ENCODE data around the gene SLC30A7. TPM values are rescaled to one million over a fixed set of nuclear protein-coding genes. Genes with fewer than 3 reads are reported as not detected.

SLC30A7 gene
- total RNA-seq, 1 experiment from 2014 or later = 28.8 TPM

- no peaks in the 10 kb centered on the region for H3K9me2 ChIP-seq (replicated peaks; ENCODE audit: insufficient read depth, low read length)
- peaks cover 30% of the 10 kb centered on the region for H3K4me1 ChIP-seq (ENCODE audit: low read length)
- H3K79me2 ChIP-seq (ENCODE audit: low read length) = peaks cover 61% of the 10 kb centered on the region
- peak within 1 kb of the TSS; percentile 45 for H2AFZ ChIP-seq (ENCODE audit: low read length)
- DNase-seq = peak; percentile 80
- peak within 1 kb of the TSS; percentile 94 for H3K4me3 ChIP-seq (ENCODE audit: low read length)
- peaks cover 28% of the 10 kb centered on the region for H3K36me3 ChIP-seq (ENCODE audit: insufficient read depth, low read length)
- H3K9me3 ChIP-seq (ENCODE audit: low read length) = peaks cover 3% of the 10 kb centered on the region; the same call in 1 of the 2 replicates
- H4K20me1 ChIP-seq (ENCODE audit: insufficient read depth, low read depth, low read length) = peaks cover 7% of the 10 kb centered on the region; the same call in 1 of the 2 replicates
- H3K27ac ChIP-seq (ENCODE audit: low read length) = peak within 1 kb of the TSS; percentile 85
- peak within 1 kb of the TSS; percentile 97 for H3K9ac ChIP-seq (ENCODE audit: low read length)
- H3K4me2 ChIP-seq (ENCODE audit: low read depth, low read length, poor library complexity, severe bottlenecking) = peak within 1 kb of the TSS; percentile 93
- no peaks in the 10 kb centered on the region for H3K27me3 ChIP-seq (ENCODE audit: low read length)
Observed at GRCh38 chr1:100894603-100895539, 1.0 kb upstream of the SLC30A7 start, which contains the start of gene EXTL2. Gene EXTL2 (minus strand): TSS chr1:100894842. CDS start chr1:100888757, 6,085 bp downstream.

DNA sequence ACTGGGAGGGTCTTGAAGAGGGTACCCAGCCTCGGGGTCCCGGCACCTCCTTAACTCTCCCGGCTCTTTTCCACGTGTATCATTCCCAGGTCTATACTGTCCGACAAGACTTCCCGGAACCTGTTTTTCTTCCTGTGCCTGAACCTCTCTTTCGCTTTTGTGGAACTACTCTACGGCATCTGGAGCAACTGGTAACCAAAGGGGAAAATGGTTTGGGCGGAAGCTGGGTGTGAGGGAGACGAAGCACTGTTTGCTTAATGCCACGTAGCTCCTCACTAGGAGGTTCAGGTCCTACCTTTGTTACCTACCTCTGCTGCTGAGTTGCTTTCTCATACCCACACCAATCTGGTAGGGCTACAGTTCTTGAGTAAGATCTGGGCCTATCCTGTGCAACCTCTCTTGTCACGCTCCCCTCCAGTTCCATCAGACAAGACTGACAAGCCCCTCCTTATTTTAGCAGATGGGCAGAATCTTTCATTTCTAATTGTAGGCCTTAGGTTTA, 642 bp downstream of the SLC30A7 start:
- H3K36me3 ChIP-seq (ENCODE audit: insufficient read depth, low read length) = peaks cover 42% of the 10 kb centered on the region
- H3K27ac ChIP-seq (ENCODE audit: low read length) = peak overlapping the region; percentile 59
- H3K9me2 ChIP-seq (replicated peaks; ENCODE audit: insufficient read depth, low read length) = no peaks in the 10 kb centered on the region
- peak overlapping the region; percentile 49; the same call in 1 of the 2 replicates for H2AFZ ChIP-seq (ENCODE audit: low read length)
- H4K20me1 ChIP-seq (ENCODE audit: insufficient read depth, low read depth, low read length) = peaks cover 7% of the 10 kb centered on the region; the same call in 1 of the 2 replicates
- H3K9ac ChIP-seq (ENCODE audit: low read length) = peak overlapping the region; percentile 97
- peaks cover 30% of the 10 kb centered on the region for H3K4me1 ChIP-seq (ENCODE audit: low read length)
- no peaks in the 10 kb centered on the region for H3K27me3 ChIP-seq (ENCODE audit: low read length)
- peak overlapping the region; percentile 93 for H3K4me2 ChIP-seq (ENCODE audit: low read depth, low read length, poor library complexity, severe bottlenecking)
- H3K9me3 ChIP-seq (ENCODE audit: low read length) = no peaks in the 10 kb centered on the region
- peak overlapping the region; percentile 94 for H3K4me3 ChIP-seq (ENCODE audit: low read length)
- peak; percentile 80 for DNase-seq
- peaks cover 74% of the 10 kb centered on the region for H3K79me2 ChIP-seq (ENCODE audit: low read length)

DNA sequence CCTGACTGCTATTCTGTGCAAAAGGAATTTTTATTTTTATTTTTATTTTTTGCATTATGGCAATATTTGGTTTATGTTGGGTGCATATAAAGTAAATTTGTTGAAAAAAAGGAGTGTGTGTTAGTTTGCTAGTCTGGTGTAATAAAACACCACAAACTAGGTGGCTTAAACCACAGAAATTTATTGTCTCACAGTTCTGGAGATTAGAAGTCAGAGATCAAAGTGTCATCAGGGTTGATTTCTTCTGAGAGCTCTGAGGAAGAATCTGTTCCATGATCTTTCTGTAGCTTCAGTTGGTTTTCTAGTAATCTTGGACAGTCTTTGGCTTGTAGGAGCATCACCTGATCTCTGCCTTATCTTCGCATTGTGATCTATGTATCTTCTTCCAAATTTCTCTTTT, 6.5 kb downstream of the SLC30A7 start:
- H3K27ac ChIP-seq (ENCODE audit: low read length) = no peak overlapping the region
- no peak overlapping the region for H3K9ac ChIP-seq (ENCODE audit: low read length)
- H3K9me3 ChIP-seq (ENCODE audit: low read length) = no peaks in the 10 kb centered on the region
- no peak for DNase-seq
- H3K79me2 ChIP-seq (ENCODE audit: low read length) = peaks cover 88% of the 10 kb centered on the region
- no peaks in the 10 kb centered on the region for H3K27me3 ChIP-seq (ENCODE audit: low read length)
- peaks cover 12% of the 10 kb centered on the region for H3K4me1 ChIP-seq (ENCODE audit: low read length)
- H2AFZ ChIP-seq (ENCODE audit: low read length) = no peak overlapping the region
- H3K36me3 ChIP-seq (ENCODE audit: insufficient read depth, low read length) = peaks cover 74% of the 10 kb centered on the region
- no peaks in the 10 kb centered on the region for H4K20me1 ChIP-seq (ENCODE audit: insufficient read depth, low read depth, low read length)
- H3K4me2 ChIP-seq (ENCODE audit: low read depth, low read length, poor library complexity, severe bottlenecking) = no peak overlapping the region
- H3K9me2 ChIP-seq (replicated peaks; ENCODE audit: insufficient read depth, low read length) = no peaks in the 10 kb centered on the region
- H3K4me3 ChIP-seq (ENCODE audit: low read length) = no peak overlapping the region

DNA sequence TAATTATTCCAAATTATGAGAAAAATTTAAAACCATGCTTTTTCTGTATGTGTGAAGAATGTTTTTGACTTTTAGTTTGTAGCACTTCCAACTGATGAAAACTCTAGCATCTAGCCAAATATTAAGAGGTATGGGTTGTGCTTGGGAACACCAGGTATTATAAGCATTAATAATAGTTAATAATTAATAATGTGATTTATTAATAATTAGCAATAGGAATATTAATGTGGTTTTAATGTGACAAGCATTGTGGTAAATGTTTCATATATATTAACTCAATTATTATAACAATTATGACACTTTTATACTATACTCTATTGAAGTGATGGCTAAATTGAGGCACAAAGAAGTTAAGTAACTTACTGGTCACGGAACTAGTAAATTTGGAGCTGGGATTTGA, 7.9 kb downstream of the SLC30A7 start:
- Histone ChIP-seq H4K20me1 (ENCODE audit: insufficient read depth, low read depth, low read length) (no peaks in the 10 kb centered on the region), H3K9me3 (ENCODE audit: low read length) (no peaks in the 10 kb centered on the region), H3K27ac (ENCODE audit: low read length) (no peak overlapping the region), H3K4me1 (ENCODE audit: low read length) (peaks cover 4% of the 10 kb centered on the region), H3K36me3 (ENCODE audit: insufficient read depth, low read length) (peaks cover 75% of the 10 kb centered on the region), H3K9me2 (replicated peaks; ENCODE audit: insufficient read depth, low read length) (no peaks in the 10 kb centered on the region), H3K9ac (ENCODE audit: low read length) (no peak overlapping the region), H3K27me3 (ENCODE audit: low read length) (no peaks in the 10 kb centered on the region), H2AFZ (ENCODE audit: low read length) (no peak overlapping the region), H3K79me2 (ENCODE audit: low read length) (peaks cover 84% of the 10 kb centered on the region), H3K4me3 (ENCODE audit: low read length) (no peak overlapping the region), H3K4me2 (ENCODE audit: low read depth, low read length, poor library complexity, severe bottlenecking) (no peak overlapping the region)
- no peak for DNase-seq

GRCh38 chr1:100904528-100904927, 8.6 kb downstream of the SLC30A7 start:
- H3K27me3 ChIP-seq (ENCODE audit: low read length) = no peaks in the 10 kb centered on the region
- H3K4me3 ChIP-seq (ENCODE audit: low read length) = no peak overlapping the region
- H3K9me3 ChIP-seq (ENCODE audit: low read length) = no peaks in the 10 kb centered on the region
- H3K27ac ChIP-seq (ENCODE audit: low read length) = no peak overlapping the region
- H2AFZ ChIP-seq (ENCODE audit: low read length) = no peak overlapping the region
- H3K36me3 ChIP-seq (ENCODE audit: insufficient read depth, low read length) = peaks cover 75% of the 10 kb centered on the region
- H3K9ac ChIP-seq (ENCODE audit: low read length) = no peak overlapping the region
- H4K20me1 ChIP-seq (ENCODE audit: insufficient read depth, low read depth, low read length) = no peaks in the 10 kb centered on the region
- DNase-seq = no peak
- H3K79me2 ChIP-seq (ENCODE audit: low read length) = peaks cover 84% of the 10 kb centered on the region
- no peak overlapping the region for H3K4me2 ChIP-seq (ENCODE audit: low read depth, low read length, poor library complexity, severe bottlenecking)
- no peaks in the 10 kb centered on the region for H3K9me2 ChIP-seq (replicated peaks; ENCODE audit: insufficient read depth, low read length)
- peaks cover 4% of the 10 kb centered on the region for H3K4me1 ChIP-seq (ENCODE audit: low read length)

GRCh38 chr1:100905181-100905580, 9.3 kb downstream of the SLC30A7 start:
- no peaks in the 10 kb centered on the region for H4K20me1 ChIP-seq (ENCODE audit: insufficient read depth, low read depth, low read length)
- no peak overlapping the region for H3K4me3 ChIP-seq (ENCODE audit: low read length)
- no peaks in the 10 kb centered on the region for H3K9me3 ChIP-seq (ENCODE audit: low read length)
- H3K27ac ChIP-seq (ENCODE audit: low read length) = no peak overlapping the region
- H3K4me2 ChIP-seq (ENCODE audit: low read depth, low read length, poor library complexity, severe bottlenecking) = no peak overlapping the region
- H3K4me1 ChIP-seq (ENCODE audit: low read length) = peaks cover 4% of the 10 kb centered on the region
- no peak overlapping the region for H3K9ac ChIP-seq (ENCODE audit: low read length)
- H3K36me3 ChIP-seq (ENCODE audit: insufficient read depth, low read length) = peaks cover 75% of the 10 kb centered on the region
- H3K79me2 ChIP-seq (ENCODE audit: low read length) = peaks cover 81% of the 10 kb centered on the region
- H2AFZ ChIP-seq (ENCODE audit: low read length) = no peak overlapping the region
- H3K9me2 ChIP-seq (replicated peaks; ENCODE audit: insufficient read depth, low read length) = no peaks in the 10 kb centered on the region
- H3K27me3 ChIP-seq (ENCODE audit: low read length) = no peaks in the 10 kb centered on the region
- DNase-seq = no peak

DNA sequence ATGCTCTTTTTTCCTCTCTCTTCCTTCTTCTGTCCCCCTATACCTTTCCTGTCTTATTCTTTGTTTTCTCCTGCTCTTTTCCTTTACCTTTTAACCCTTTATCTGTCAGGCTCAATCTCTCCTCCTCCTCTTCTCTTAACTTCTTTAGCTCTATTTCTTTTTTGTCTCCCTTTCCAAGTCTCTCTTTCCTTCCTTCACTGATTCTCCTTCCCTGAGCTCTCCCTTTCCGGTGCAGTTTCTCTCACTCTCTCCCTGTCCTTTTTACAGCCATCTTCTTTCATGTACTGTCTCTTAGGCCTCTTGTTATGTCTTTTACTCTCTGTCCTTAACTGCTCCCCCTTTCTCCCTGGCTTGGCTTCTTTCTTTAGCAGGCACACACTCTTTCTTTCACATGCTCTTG, 12.0 kb downstream of the SLC30A7 start:
- Histone ChIP-seq H3K9me3 (ENCODE audit: low read length) (no peaks in the 10 kb centered on the region), H3K4me3 (ENCODE audit: low read length) (no peak overlapping the region), H3K27ac (ENCODE audit: low read length) (no peak overlapping the region), H3K4me2 (ENCODE audit: low read depth, low read length, poor library complexity, severe bottlenecking) (no peak overlapping the region), H2AFZ (ENCODE audit: low read length) (no peak overlapping the region), H3K9me2 (replicated peaks; ENCODE audit: insufficient read depth, low read length) (no peaks in the 10 kb centered on the region), H3K27me3 (ENCODE audit: low read length) (no peaks in the 10 kb centered on the region), H3K9ac (ENCODE audit: low read length) (no peak overlapping the region), H3K79me2 (ENCODE audit: low read length) (peaks cover 66% of the 10 kb centered on the region), H3K4me1 (ENCODE audit: low read length) (peaks cover 4% of the 10 kb centered on the region), H4K20me1 (ENCODE audit: insufficient read depth, low read depth, low read length) (no peaks in the 10 kb centered on the region), H3K36me3 (ENCODE audit: insufficient read depth, low read length) (peaks cover 68% of the 10 kb centered on the region)
- no peak for DNase-seq

- Histone ChIP-seq H3K4me1 (ENCODE audit: low read length) (peaks cover 4% of the 10 kb centered on the region), H3K9me3 (ENCODE audit: low read length) (no peaks in the 10 kb centered on the region), H3K27me3 (ENCODE audit: low read length) (no peaks in the 10 kb centered on the region), H3K36me3 (ENCODE audit: insufficient read depth, low read length) (peaks cover 67% of the 10 kb centered on the region), H3K4me2 (ENCODE audit: low read depth, low read length, poor library complexity, severe bottlenecking) (no peak overlapping the region), H3K27ac (ENCODE audit: low read length) (no peak overlapping the region), H3K9ac (ENCODE audit: low read length) (no peak overlapping the region), H3K4me3 (ENCODE audit: low read length) (no peak overlapping the region), H3K9me2 (replicated peaks; ENCODE audit: insufficient read depth, low read length) (no peaks in the 10 kb centered on the region), H2AFZ (ENCODE audit: low read length) (no peak overlapping the region), H4K20me1 (ENCODE audit: insufficient read depth, low read depth, low read length) (no peaks in the 10 kb centered on the region), H3K79me2 (ENCODE audit: low read length) (peaks cover 58% of the 10 kb centered on the region)
- no peak for DNase-seq
Observed at GRCh38 chr1:100909018-100909417, 13.1 kb downstream of the SLC30A7 start.

Data from Karpas-422 (cell line).